Right cardiac atrium (tissue), 5 donors: ENCODE results near the gene ARHGAP5. TPM values are rescaled to one million over a fixed set of nuclear protein-coding genes. Genes with fewer than 3 reads are reported as not detected.
A peak's percentile ranks its signal among the peaks of the same experiment; 100 is the strongest.

Experiments
- ATAC-seq, 2 donors: fragments of 200-7000 bp; cut with Tn5 transposase; one replicate each; pipeline versions ENCODE4 v1.8.0 to v1.9.1; 2020; ENCODE audit warnings: moderate library complexity in 2 of 2, mild to moderate bottlenecking in 1 of 2
- DNase-seq, 3 donors: peaks; one replicate each; pipeline ENCODE4 v3.0.0-alpha.2; 2020
- H3K27ac ChIP-seq: one replicate; pipeline ENCODE4 v1.5.1; 2013; ENCODE audit warnings: mild to moderate bottlenecking, low read length, control low read depth, moderate library complexity
- H3K27me3 ChIP-seq: one replicate; pipeline ENCODE4 v1.6.1; 2013; ENCODE audit not compliant: control insufficient read depth, insufficient read depth
- H3K4me1 ChIP-seq: one replicate; pipeline ENCODE4 v1.6.1; 2013; ENCODE audit warnings: low read length; ENCODE audit not compliant: control insufficient read depth, insufficient read depth
- H3K4me3 ChIP-seq: one replicate; pipeline ENCODE4 v1.5.1; 2013; ENCODE audit warnings: low read length, control low read depth
- H3K9me3 ChIP-seq: one replicate; pipeline ENCODE4 v1.6.1; 2013; ENCODE audit warnings: low read length; ENCODE audit not compliant: control insufficient read depth
- WGBS: extraction: QIAGEN DNeasy Blood & Tissue Kit; methylation state at CpG from one replicate; pipeline ENCODE4 v1.1.7; 2013; 5-methylcytosine and 5-hydroxymethylcytosine counted together
- intact Hi-C, 4 donors: fragments of 100-400 bp; cut with DNase I; formaldehyde crosslinking; loops; one replicate each; pipeline versions ENCODE4 v1.11.0 to v1.14.0; 2022 to 2023
- polyA plus RNA-seq: library from polyadenylated mRNA; stranded (reverse); fragments of 200-250 nt; gene quantifications from one replicate; pipeline ENCODE4 v1.2.3, GENCODE V29; 2013
- total RNA-seq, 4 donors: library from RNA; stranded (reverse); fragmentation: NEBNext Ultra II Directional; extraction: Animal tissue kit (Norgen Biotek cat#: 25700); gene quantifications; one replicate each; pipeline ENCODE4 v1.2.1, GENCODE V29; 2021
- donor health status: healthy with polysubstance abuse.
- donor health status: DM: no; HTN: yes; CAD: no.
- donor health status: DM: no; HTN: no; CAD: no.
- donor health status: DM: no; HTN: yes; CAD: no; lungs with severe emphysema.
- donor health status: DM: yes; HTN: yes; CAD: no.

Gene ARHGAP5
- total and polyA plus RNA-seq, 5 donors = 28.0 to 255 (median 229) TPM

- Histone ChIP-seq H3K4me1 (no peaks in the 10 kb centered on the region), H3K27ac (peak overlapping the region; percentile 84), H3K9me3 (no peaks in the 10 kb centered on the region), H3K27me3 (no peaks in the 10 kb centered on the region), H3K4me3 (peak overlapping the region; percentile 56)
- no peak for ATAC-seq
- DNase-seq = no peak
- intact Hi-C loops = loop anchor here in 3 of 4 donors (2.0 to 10.0 kb wide), 3 partner anchors 125 to 638 kb away; partner anchors contain the start of genes ARHGAP5 (in 2 of the 3) and NUBPL (in 1 of the 3)
- WGBS = 2% methylated on average over 8 of the region's 8 CpGs
These were observed 125.4 kb downstream of the ARHGAP5 start for GRCh38 chr14:32202491-32202997.

GRCh38 chr14:32202998-32203882, 126.1 kb downstream of the ARHGAP5 start, which contains the start of gene RNU6-8:
RNU6-8 (minus strand) TSS chr14:32203269.
- under 1% methylated on average over 57 of the region's 57 CpGs for WGBS
- Histone ChIP-seq H3K4me3 (peak within 1 kb of the TSS; percentile 56), H3K27me3 (no peaks in the 10 kb centered on the region), H3K27ac (peak within 1 kb of the TSS; percentile 92), H3K9me3 (no peaks in the 10 kb centered on the region), H3K4me1 (no peaks in the 10 kb centered on the region)
- peak; percentile 90 to 96 (median 96) for DNase-seq
- intact Hi-C loops = loop anchor here in 3 of 4 donors (2.0 to 10.0 kb wide), 3 partner anchors 126 to 638 kb away; partner anchors contain the start of genes ARHGAP5 (in 2 of the 3) and NUBPL (in 1 of the 3)
- ATAC-seq = peak; percentile 96 to 97

- no peaks in the 10 kb centered on the region for H3K9me3 ChIP-seq
- WGBS = 3% methylated on average over 14 of the region's 14 CpGs
- ATAC-seq (peak in 1 of 2 donors; percentile 17), DNase-seq (peak in 1 of 3 donors; percentile 58)
- intact Hi-C loops = loop anchor here in 3 of 4 donors (2.0 to 10.0 kb wide), 3 partner anchors 127 to 639 kb away; partner anchors contain the start of genes ARHGAP5 (in 2 of the 3) and NUBPL (in 1 of the 3)
- H3K4me3 ChIP-seq = peak overlapping the region; percentile 56
- peak overlapping the region; percentile 92 for H3K27ac ChIP-seq
- H3K27me3 ChIP-seq = no peaks in the 10 kb centered on the region
- H3K4me1 ChIP-seq = no peaks in the 10 kb centered on the region
These were observed 126.8 kb downstream of the ARHGAP5 start for GRCh38 chr14:32203928-32204357.

- H3K4me3 ChIP-seq = no peak overlapping the region
- H3K4me1 ChIP-seq = no peaks in the 10 kb centered on the region
- H3K9me3 ChIP-seq = no peaks in the 10 kb centered on the region
- ATAC-seq = no peak
- H3K27me3 ChIP-seq = no peaks in the 10 kb centered on the region
- no peak for DNase-seq
- intact Hi-C loops = loop anchor here in 1 of 4 donors (10.0 kb wide), 1 partner anchor 641 kb away; the partner anchor contains the start of gene NUBPL
- 93% methylated on average over 3 of the region's 3 CpGs for WGBS
- no peak overlapping the region for H3K27ac ChIP-seq
These were observed 128.4 kb downstream of the ARHGAP5 start for GRCh38 chr14:32205554-32205953.

- 61% methylated on average over 4 of the region's 4 CpGs for WGBS
- no peak overlapping the region for H3K4me3 ChIP-seq
- DNase-seq (no peak), ATAC-seq (no peak)
- no peaks in the 10 kb centered on the region for H3K27me3 ChIP-seq
- no peak overlapping the region for H3K27ac ChIP-seq
- H3K4me1 ChIP-seq = no peaks in the 10 kb centered on the region
- intact Hi-C loops = loop anchor here in 1 of 4 donors (10.0 kb wide), 1 partner anchor 641 kb away; the partner anchor contains the start of gene NUBPL
- no peaks in the 10 kb centered on the region for H3K9me3 ChIP-seq
These were observed 128.9 kb downstream of the ARHGAP5 start for GRCh38 chr14:32205984-32206383.

- Histone ChIP-seq H3K4me1 (no peaks in the 10 kb centered on the region), H3K4me3 (no peak overlapping the region), H3K27ac (no peak overlapping the region), H3K27me3 (no peaks in the 10 kb centered on the region), H3K9me3 (no peaks in the 10 kb centered on the region)
- no peak for DNase-seq
- ATAC-seq = no peak
- intact Hi-C loops = loop anchor here in 1 of 4 donors (10.0 kb wide), 1 partner anchor 642 kb away; the partner anchor contains the start of gene NUBPL
- WGBS = 67% methylated on average over 2 of the region's 2 CpGs
These were observed 129.4 kb downstream of the ARHGAP5 start for GRCh38 chr14:32206552-32206951.

GRCh38 chr14:32208490-32208889, 131.4 kb downstream of the ARHGAP5 start:
- WGBS = 64% methylated on average over 3 of the region's 3 CpGs
- H3K4me1 ChIP-seq = no peaks in the 10 kb centered on the region
- no peak overlapping the region for H3K4me3 ChIP-seq
- H3K9me3 ChIP-seq = no peaks in the 10 kb centered on the region
- H3K27me3 ChIP-seq = no peaks in the 10 kb centered on the region
- H3K27ac ChIP-seq = no peak overlapping the region
- no peak for DNase-seq
- no peak for ATAC-seq
- intact Hi-C loops = loop anchor here in 1 of 4 donors (10.0 kb wide), 1 partner anchor 644 kb away; the partner anchor contains the start of gene NUBPL

Other genes with a start within 250 kb of the ARHGAP5 start
- not detected for gene RNU6-7, start 124.7 kb downstream of the ARHGAP5 start, total RNA-seq
- gene RNU6-7, start 124.7 kb downstream of the ARHGAP5 start, polyA plus RNA-seq = not detected
- gene RNU6-8, start 126.0 kb downstream of the ARHGAP5 start, total RNA-seq = not detected
- not detected for gene RNU6-8, start 126.0 kb downstream of the ARHGAP5 start, polyA plus RNA-seq